GM12878 (cell line): ENCODE measurements around the gene ALG12. TPM values are rescaled to one million over a fixed set of nuclear protein-coding genes. Genes with fewer than 3 reads are reported as not detected.

ENCODE experiments used
- ATF7 ChIP-seq: fragments of 450-650 bp; IDR thresholded peaks from 2 replicates; pipeline ENCODE4 v1.6.1; 2016; ENCODE audit warnings: low read depth, mild to moderate bottlenecking
- BHLHE40 ChIP-seq, 2 experiments: fragments of 450-650 bp in 1 of 2; IDR thresholded peaks; 2 replicates each; pipeline ENCODE4 v1.6.1; 2011 to 2017; ENCODE audit warnings: low read depth in 2 of 2, borderline replicate concordance in 1 of 2, improper control_type of control experiment in 1 of 2, low read length in 1 of 2, mild to moderate bottlenecking in 1 of 2
- CBFB ChIP-seq: IDR thresholded peaks from 2 replicates; pipeline ENCODE4 v1.6.1; 2016; ENCODE audit warnings: antibody characterized with exemption, low read depth
- CHD2 ChIP-seq: IDR thresholded peaks from 2 replicates; pipeline ENCODE4 v1.6.1; 2011; ENCODE audit warnings: low read depth, low read length, improper control_type of control experiment, borderline replicate concordance
- CREB1 ChIP-seq: IDR thresholded peaks from 2 replicates; pipeline ENCODE4 v1.6.1; 2012; ENCODE audit warnings: low read depth, mild to moderate bottlenecking, inconsistent platforms
- CUX1 ChIP-seq: IDR thresholded peaks from 2 replicates; pipeline ENCODE4 v1.6.1; 2012; ENCODE audit warnings: improper control_type of control experiment, low read depth, low read length; ENCODE audit not compliant: insufficient replicate concordance
- ETV6 ChIP-seq, 2 experiments: fragments of 450-650 bp in 1 of 2; IDR thresholded peaks in 1 of 2; conservative IDR thresholded peaks in 1 of 2; 2 replicates each; pipeline ENCODE4 v1.6.1; 2014; ENCODE audit warnings: antibody characterized with exemption in 1 of 2, borderline replicate concordance in 1 of 2, low read depth in 1 of 2, mild to moderate bottlenecking in 1 of 2, moderate library complexity in 1 of 2
- FOS ChIP-seq: IDR thresholded peaks from 3 replicates; pipeline ENCODE4 v1.6.1; 2011; ENCODE audit warnings: borderline replicate concordance; ENCODE audit not compliant: insufficient read length; ENCODE audit errors: extremely low read depth
- IKZF1 ChIP-seq: fragments of 450-650 bp; conservative IDR thresholded peaks from 2 replicates; pipeline ENCODE4 v1.6.1; 2017; ENCODE audit warnings: antibody characterized with exemption, mild to moderate bottlenecking
- PBX3 ChIP-seq: IDR thresholded peaks from 2 replicates; pipeline ENCODE4 v1.6.1; 2011; ENCODE audit warnings: mild to moderate bottlenecking, low read depth, low read length, moderate library complexity; ENCODE audit not compliant: insufficient replicate concordance
- RUNX3 ChIP-seq: IDR thresholded peaks from 2 replicates; pipeline ENCODE4 v1.6.1; 2012; ENCODE audit warnings: low read length, inconsistent platforms
- SRF ChIP-seq, 2 experiments: IDR thresholded peaks; 2 replicates each; pipeline ENCODE4 v1.6.1; 2011; ENCODE audit warnings: low read depth in 2 of 2, low read length in 2 of 2, mild to moderate bottlenecking in 1 of 2, moderate library complexity in 1 of 2
- TAF1 ChIP-seq: IDR thresholded peaks from 2 replicates; pipeline ENCODE4 v1.6.1; 2011; ENCODE audit warnings: mild to moderate bottlenecking, low read depth, low read length, borderline replicate concordance
- TCF12 ChIP-seq: IDR thresholded peaks from 2 replicates; pipeline ENCODE4 v1.6.1; 2011; ENCODE audit warnings: low read depth, mild to moderate bottlenecking, low read length
- polyA plus RNA-seq, 11 experiments: library from polyadenylated mRNA; depleted of rRNA in 4 of 11; unstranded in 6 of 11; stranded (reverse) in 5 of 11; fragments of >200 nt; fragmentation: Nextera tagmentation in 4 of 11; fragmentation: Illumina TruSeq in 1 of 11; extraction: Ambion mirVana in 4 of 11; extraction: Trizol in 1 of 11; gene quantifications; 1 replicate in 1 of 11; 2 replicates in 10 of 11; pipeline versions ENCODE4 v1.2.1 to v1.2.3, GENCODE V29; 2011 to 2016; ENCODE audit warnings: inconsistent platforms in 2 of 11, missing spikeins in 2 of 11, low read depth in 1 of 11
- total RNA-seq, 4 experiments: library from RNA; depleted of rRNA in 3 of 4; stranded (reverse); fragments of >200 nt in 3 of 4; fragmentation: Illumina TruSeq in 1 of 4; extraction: Trizol in 1 of 4; gene quantifications; 2 replicates each; pipeline versions ENCODE4 v1.2.1 to v1.2.3, GENCODE V29; 2013 to 2021
- TF ChIP-seq, protein P1 (sequence below): fragments of 450-650 bp; IDR thresholded peaks from 2 replicates; pipeline ENCODE4 v1.6.1; 2017; ENCODE audit warnings: low read depth, mild to moderate bottlenecking, moderate library complexity
- TF ChIP-seq, protein P2 (sequence below): IDR thresholded peaks from 2 replicates; pipeline ENCODE4 v1.6.1; 2011; ENCODE audit warnings: borderline replicate concordance, low read depth, mild to moderate bottlenecking, moderate library complexity, mixed read lengths, low read length; ENCODE audit not compliant: insufficient read depth; ENCODE audit errors: extremely low read length
- TF ChIP-seq, protein P3 (sequence below), 3 experiments: IDR thresholded peaks in 2 of 3; conservative IDR thresholded peaks in 1 of 3; 2 replicates each; pipeline ENCODE4 v1.5.1; 2011; ENCODE audit warnings: low read depth in 3 of 3, low read length in 3 of 3, mild to moderate bottlenecking in 3 of 3, control low read depth in 2 of 3, moderate library complexity in 2 of 3, inconsistent platforms in 1 of 3, mixed read lengths in 1 of 3; ENCODE audit not compliant: control insufficient read depth in 2 of 3, insufficient read depth in 1 of 3; ENCODE audit errors: extremely low read depth in 1 of 3

ALG12 gene
- total and polyA plus RNA-seq, 10 of the 15 experiments (the other 5 are each of a cell fraction or from before 2014, with no cell fraction given), result 0.22 to 23.4 (median 6.6) TPM

DNA sequence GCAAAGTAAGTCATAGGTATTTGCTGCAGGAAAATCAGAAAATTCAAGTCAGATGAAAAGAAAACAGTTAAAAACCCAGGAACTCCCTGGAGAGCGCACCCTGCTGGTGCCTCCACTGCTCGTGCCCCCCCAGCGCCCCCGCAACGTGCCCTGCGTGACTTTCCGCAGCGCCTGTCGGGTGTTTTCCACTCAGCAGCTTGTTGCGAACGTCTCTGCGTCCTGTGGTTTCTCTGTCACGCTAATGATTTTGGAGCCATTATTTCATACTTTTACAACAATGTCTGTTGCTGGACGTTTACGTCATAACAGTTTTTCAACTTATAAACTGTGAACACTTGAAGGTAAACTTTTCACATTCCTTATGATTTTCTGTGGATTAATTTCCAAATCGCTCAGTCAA is 5.2 kb upstream of the ALG12 start (continued):
- TF ChIP-seq ATF7, result peak; percentile 86
- TF ChIP-seq CHD2, result peak; percentile 41; the same call in 1 of the 2 replicates
- no peak for TF ChIP-seq FOS
- no peak for TF ChIP-seq CBFB
- TF ChIP-seq SRF (IDR thresholded peaks at IDR 0.05; ENCODE audit: low read depth in 2 of 2, low read length in 2 of 2), result no peak
- peak; percentile 85 for TF ChIP-seq RUNX3
- no peak for TF ChIP-seq TAF1
- TF ChIP-seq, protein P1, sequence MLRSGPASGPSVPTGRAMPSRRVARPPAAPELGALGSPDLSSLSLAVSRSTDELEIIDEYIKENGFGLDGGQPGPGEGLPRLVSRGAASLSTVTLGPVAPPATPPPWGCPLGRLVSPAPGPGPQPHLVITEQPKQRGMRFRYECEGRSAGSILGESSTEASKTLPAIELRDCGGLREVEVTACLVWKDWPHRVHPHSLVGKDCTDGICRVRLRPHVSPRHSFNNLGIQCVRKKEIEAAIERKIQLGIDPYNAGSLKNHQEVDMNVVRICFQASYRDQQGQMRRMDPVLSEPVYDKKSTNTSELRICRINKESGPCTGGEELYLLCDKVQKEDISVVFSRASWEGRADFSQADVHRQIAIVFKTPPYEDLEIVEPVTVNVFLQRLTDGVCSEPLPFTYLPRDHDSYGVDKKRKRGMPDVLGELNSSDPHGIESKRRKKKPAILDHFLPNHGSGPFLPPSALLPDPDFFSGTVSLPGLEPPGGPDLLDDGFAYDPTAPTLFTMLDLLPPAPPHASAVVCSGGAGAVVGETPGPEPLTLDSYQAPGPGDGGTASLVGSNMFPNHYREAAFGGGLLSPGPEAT, result peak; percentile 81
- 0 out of 2 replicates have a peak, but pooled peaks have one; percentile 71 for TF ChIP-seq TCF12
- peak; percentile 46 for TF ChIP-seq IKZF1
- no peak for TF ChIP-seq CUX1
- TF ChIP-seq, protein P2, sequence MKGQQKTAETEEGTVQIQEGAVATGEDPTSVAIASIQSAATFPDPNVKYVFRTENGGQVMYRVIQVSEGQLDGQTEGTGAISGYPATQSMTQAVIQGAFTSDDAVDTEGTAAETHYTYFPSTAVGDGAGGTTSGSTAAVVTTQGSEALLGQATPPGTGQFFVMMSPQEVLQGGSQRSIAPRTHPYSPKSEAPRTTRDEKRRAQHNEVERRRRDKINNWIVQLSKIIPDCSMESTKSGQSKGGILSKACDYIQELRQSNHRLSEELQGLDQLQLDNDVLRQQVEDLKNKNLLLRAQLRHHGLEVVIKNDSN, result no peak
- peak; percentile 84 to 89 for TF ChIP-seq BHLHE40 (IDR thresholded peaks at IDR 0.05; ENCODE audit: borderline replicate concordance in 1 of 2, low read depth in 2 of 2, low read length in 1 of 2)
- TF ChIP-seq, protein P3, sequence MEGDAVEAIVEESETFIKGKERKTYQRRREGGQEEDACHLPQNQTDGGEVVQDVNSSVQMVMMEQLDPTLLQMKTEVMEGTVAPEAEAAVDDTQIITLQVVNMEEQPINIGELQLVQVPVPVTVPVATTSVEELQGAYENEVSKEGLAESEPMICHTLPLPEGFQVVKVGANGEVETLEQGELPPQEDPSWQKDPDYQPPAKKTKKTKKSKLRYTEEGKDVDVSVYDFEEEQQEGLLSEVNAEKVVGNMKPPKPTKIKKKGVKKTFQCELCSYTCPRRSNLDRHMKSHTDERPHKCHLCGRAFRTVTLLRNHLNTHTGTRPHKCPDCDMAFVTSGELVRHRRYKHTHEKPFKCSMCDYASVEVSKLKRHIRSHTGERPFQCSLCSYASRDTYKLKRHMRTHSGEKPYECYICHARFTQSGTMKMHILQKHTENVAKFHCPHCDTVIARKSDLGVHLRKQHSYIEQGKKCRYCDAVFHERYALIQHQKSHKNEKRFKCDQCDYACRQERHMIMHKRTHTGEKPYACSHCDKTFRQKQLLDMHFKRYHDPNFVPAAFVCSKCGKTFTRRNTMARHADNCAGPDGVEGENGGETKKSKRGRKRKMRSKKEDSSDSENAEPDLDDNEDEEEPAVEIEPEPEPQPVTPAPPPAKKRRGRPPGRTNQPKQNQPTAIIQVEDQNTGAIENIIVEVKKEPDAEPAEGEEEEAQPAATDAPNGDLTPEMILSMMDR (IDR thresholded peaks at IDR 0.05 in 2 of 3, conservative IDR thresholded peaks at IDR 0.05 in 1 of 3; ENCODE audit: control insufficient read depth in 2 of 3, extremely low read depth in 1 of 3, insufficient read depth in 1 of 3, low read depth in 3 of 3, low read length in 3 of 3), result peak; percentile 40 to 54 (median 51)
- peak; percentile 71; the same call in 1 of the 2 replicates for TF ChIP-seq CREB1
- no peak for TF ChIP-seq ETV6 (conservative IDR thresholded peaks at IDR 0.05 in 1 of 2, IDR thresholded peaks at IDR 0.05 in 1 of 2; ENCODE audit: borderline replicate concordance in 1 of 2, low read depth in 1 of 2)
- TF ChIP-seq PBX3, result no peak
